Body of pancreas (tissue), 4 donors: Measurements from ENCODE around the gene ITGBL1. TPM values are rescaled to one million over a fixed set of nuclear protein-coding genes. Genes with fewer than 3 reads are reported as not detected.

Source experiments
- ATAC-seq: fragments of 150-250 bp; one replicate; pipeline ENCODE4 v1.9.1; 2016
- DNase-seq, 4 donors: peaks; one replicate each; pipeline ENCODE4 v3.0.0-alpha.2; 2019
- H3K27ac ChIP-seq, 4 donors: fragments of 200-600 bp; sonication (generic); 1 replicate in 3 of 4; 2 replicates in 1 of 4; pipeline versions ENCODE4 v1.5.1 to v1.6.1; 2016 to 2019; ENCODE audit warnings: mild to moderate bottlenecking in 1 of 4, mixed read lengths in 1 of 4, moderate library complexity in 1 of 4
- H3K27me3 ChIP-seq, 2 donors: fragments of 200-600 bp; sonication (generic); one replicate each; pipeline ENCODE4 v1.6.0; 2016; ENCODE audit warnings: mild to moderate bottlenecking in 1 of 2
- H3K36me3 ChIP-seq, 2 donors: fragments of 200-600 bp; sonication (generic); replicated peaks in 1 of 2; 2 replicates each; pipeline ENCODE4 v1.5.1; 2016; ENCODE audit warnings: low read depth in 2 of 2; ENCODE audit not compliant: insufficient read depth in 1 of 2
- H3K4me1 ChIP-seq: fragments of 200-600 bp; sonication (generic); one replicate; pipeline ENCODE4 v1.6.0; 2016
- H3K4me3 ChIP-seq, 2 donors: fragments of 200-600 bp; sonication (generic); 1 replicate in 1 of 2; 2 replicates in 1 of 2; pipeline ENCODE4 v1.5.1; 2016 to 2019
- H3K9me3 ChIP-seq, 3 donors: fragments of 200-600 bp; sonication (generic); 1 replicate in 2 of 3; 2 replicates in 1 of 3; pipeline ENCODE4 v1.5.1; 2016
- CTCF ChIP-seq, 7 experiments: fragments of 450-650 bp in 4 of 7; fragments of 200-600 bp in 3 of 7; sonication (generic) in 3 of 7; IDR thresholded peaks; one replicate each; pipeline ENCODE4 v1.5.1; 2016 to 2019; ENCODE audit warnings: antibody characterized with exemption in 7 of 7
- POLR2A ChIP-seq, 3 donors: fragments of 450-650 bp; IDR thresholded peaks; one replicate each; pipeline ENCODE4 v1.6.1; 2016; ENCODE audit warnings: antibody characterized with exemption in 3 of 3, mild to moderate bottlenecking in 2 of 3
- WGBS, 2 donors: methylation state at CpG; one replicate each; pipeline ENCODE4 v1.1.5; 2017; 5-methylcytosine and 5-hydroxymethylcytosine counted together
- intact Hi-C: fragments of 100-400 bp; cut with DNase I; formaldehyde crosslinking; loops from one replicate; pipeline ENCODE4 v1.15.1; 2023
- total RNA-seq, 2 donors: library from RNA; depleted of rRNA; stranded (reverse); fragments of >200 nt; gene quantifications; one replicate each; pipeline ENCODE4 v1.1.0, GENCODE V29; 2016

The ITGBL1 gene
- total RNA-seq, 2 donors from 2014 or later: 1.3 to 10.4 TPM

- no peak for DNase-seq
- ATAC-seq: no peak
- intact Hi-C loops: no loop called here
- no peak for TF ChIP-seq CTCF (IDR thresholded peaks at IDR 0.05)
- TF ChIP-seq POLR2A (IDR thresholded peaks at IDR 0.05): no peak
- Histone ChIP-seq H3K27ac (no peak overlapping the region), H3K36me3 (no peaks in the 10 kb centered on the region), H3K9me3 (no peaks in the 10 kb centered on the region), H3K4me3 (no peak overlapping the region), H3K27me3 (no peaks in the 10 kb centered on the region), H3K4me1 (no peaks in the 10 kb centered on the region)
- WGBS, 2 donors: 58 to 66% methylated on average over 6 of the region's 6 CpGs
Measured at GRCh38 chr13:101709952-101710351, 257.5 kb downstream of the ITGBL1 start.

GRCh38 chr13:101711307-101712025, 259.0 kb downstream of the ITGBL1 start:
- no peaks in the 10 kb centered on the region for H3K36me3 ChIP-seq
- H3K9me3 ChIP-seq: no peaks in the 10 kb centered on the region
- intact Hi-C loops: no loop called here
- ATAC-seq (no peak), DNase-seq (no peak)
- WGBS, 2 donors: 77 to 78% methylated on average over 2 of the region's 2 CpGs
- H3K4me1 ChIP-seq: no peaks in the 10 kb centered on the region
- H3K27me3 ChIP-seq: no peaks in the 10 kb centered on the region
- H3K27ac ChIP-seq: no peak overlapping the region
- TF ChIP-seq POLR2A (IDR thresholded peaks at IDR 0.05): no peak
- TF ChIP-seq CTCF (IDR thresholded peaks at IDR 0.05): no peak
- no peak overlapping the region for H3K4me3 ChIP-seq

- H3K36me3 ChIP-seq: no peaks in the 10 kb centered on the region
- intact Hi-C loops: no loop called here
- DNase-seq: no peak
- TF ChIP-seq CTCF (IDR thresholded peaks at IDR 0.05): no peak
- TF ChIP-seq POLR2A (IDR thresholded peaks at IDR 0.05): no peak
- H3K4me1 ChIP-seq: no peaks in the 10 kb centered on the region
- no peak for ATAC-seq
- H3K27ac ChIP-seq: no peak overlapping the region
- H3K9me3 ChIP-seq: no peaks in the 10 kb centered on the region
- H3K27me3 ChIP-seq: no peaks in the 10 kb centered on the region
- no peak overlapping the region for H3K4me3 ChIP-seq
- 54 to 63% methylated on average over 2 of the region's 2 CpGs for WGBS, 2 donors
Measured at GRCh38 chr13:101712026-101712348, 259.5 kb downstream of the ITGBL1 start.

- no peak for ATAC-seq
- H3K27ac ChIP-seq: no peak overlapping the region
- H3K4me3 ChIP-seq: no peak overlapping the region
- H3K27me3 ChIP-seq: no peaks in the 10 kb centered on the region
- no peaks in the 10 kb centered on the region for H3K9me3 ChIP-seq
- TF ChIP-seq POLR2A (IDR thresholded peaks at IDR 0.05) (no peak), CTCF (IDR thresholded peaks at IDR 0.05) (no peak)
- no peaks in the 10 kb centered on the region for H3K36me3 ChIP-seq
- H3K4me1 ChIP-seq: no peaks in the 10 kb centered on the region
- intact Hi-C loops: no loop called here
- DNase-seq: no peak
- WGBS, 2 donors: 61 to 67% methylated on average over 3 of the region's 3 CpGs
Measured at GRCh38 chr13:101714195-101714594, 261.7 kb downstream of the ITGBL1 start.

GRCh38 chr13:101717353-101717752, 264.9 kb downstream of the ITGBL1 start:
- intact Hi-C loops: no loop called here
- no peak for ATAC-seq
- DNase-seq: no peak

More at GRCh38 chr13:101717353-101717752, 264.9 kb downstream of the ITGBL1 start:
- H3K27me3 ChIP-seq: no peaks in the 10 kb centered on the region
- H3K36me3 ChIP-seq: no peaks in the 10 kb centered on the region
- H3K4me1 ChIP-seq: no peaks in the 10 kb centered on the region
- H3K4me3 ChIP-seq: no peak overlapping the region
- TF ChIP-seq CTCF (IDR thresholded peaks at IDR 0.05) (no peak), POLR2A (IDR thresholded peaks at IDR 0.05) (no peak)
- no peak overlapping the region for H3K27ac ChIP-seq
- H3K9me3 ChIP-seq: no peaks in the 10 kb centered on the region
- WGBS, 2 donors: 71 to 82% methylated on average over 10 of the region's 10 CpGs
